ENCODE results near the gene ACTG2.

DNA sequence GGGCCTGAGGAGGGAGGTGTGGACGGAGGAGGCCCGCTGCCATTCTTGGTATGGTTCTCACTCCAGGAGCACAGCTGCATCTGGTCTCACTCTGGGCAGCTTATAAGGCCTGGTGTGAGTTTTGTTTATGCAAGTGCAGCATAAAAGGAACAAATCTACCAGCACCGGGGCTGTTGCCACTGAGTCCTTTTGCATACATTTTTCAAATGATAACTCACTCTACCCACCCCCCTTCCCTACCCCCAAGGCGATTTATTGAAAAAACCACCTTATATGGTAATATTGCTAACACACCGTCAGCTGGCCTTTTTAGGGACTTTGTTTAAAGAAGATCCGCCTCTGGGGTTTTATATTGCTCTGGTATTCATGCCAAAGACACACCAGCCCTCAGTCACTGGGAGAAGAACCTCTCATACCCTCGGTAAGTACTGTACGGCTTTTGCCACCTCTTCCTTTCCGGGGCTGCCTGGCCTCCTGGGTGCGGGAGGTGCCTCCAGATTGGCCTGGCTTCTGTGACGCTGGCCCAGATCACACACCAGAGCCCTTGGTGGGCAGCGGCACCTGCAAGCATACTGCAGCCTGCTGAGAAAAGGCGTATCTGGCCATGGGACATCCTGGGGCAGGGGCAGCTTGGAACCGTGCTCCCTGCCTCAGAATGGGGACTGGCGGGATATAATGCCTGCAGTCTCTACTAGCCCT lies at the start of gene ACTG2:
- TF ChIP-seq, protein P1, sequence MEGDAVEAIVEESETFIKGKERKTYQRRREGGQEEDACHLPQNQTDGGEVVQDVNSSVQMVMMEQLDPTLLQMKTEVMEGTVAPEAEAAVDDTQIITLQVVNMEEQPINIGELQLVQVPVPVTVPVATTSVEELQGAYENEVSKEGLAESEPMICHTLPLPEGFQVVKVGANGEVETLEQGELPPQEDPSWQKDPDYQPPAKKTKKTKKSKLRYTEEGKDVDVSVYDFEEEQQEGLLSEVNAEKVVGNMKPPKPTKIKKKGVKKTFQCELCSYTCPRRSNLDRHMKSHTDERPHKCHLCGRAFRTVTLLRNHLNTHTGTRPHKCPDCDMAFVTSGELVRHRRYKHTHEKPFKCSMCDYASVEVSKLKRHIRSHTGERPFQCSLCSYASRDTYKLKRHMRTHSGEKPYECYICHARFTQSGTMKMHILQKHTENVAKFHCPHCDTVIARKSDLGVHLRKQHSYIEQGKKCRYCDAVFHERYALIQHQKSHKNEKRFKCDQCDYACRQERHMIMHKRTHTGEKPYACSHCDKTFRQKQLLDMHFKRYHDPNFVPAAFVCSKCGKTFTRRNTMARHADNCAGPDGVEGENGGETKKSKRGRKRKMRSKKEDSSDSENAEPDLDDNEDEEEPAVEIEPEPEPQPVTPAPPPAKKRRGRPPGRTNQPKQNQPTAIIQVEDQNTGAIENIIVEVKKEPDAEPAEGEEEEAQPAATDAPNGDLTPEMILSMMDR (IDR thresholded peaks at IDR 0.05), result no peak
- TF ChIP-seq POLR2A (IDR thresholded peaks at IDR 0.05) (peak in 1 of 4 donors; percentile 38), EP300 (IDR thresholded peaks at IDR 0.05) (peak; percentile 1)
